OCI-LY3 (cell line): ENCODE data around the gene CSRP1.

Source experiments
- H2AFZ ChIP-seq: fragments of 200-600, 300-600 bp; shearing (Covaris generic); 2 replicates; pipeline ENCODE4 v1.6.0; 2014; ENCODE audit warnings: antibody characterized with exemption, low read depth, low read length
- H3K27ac ChIP-seq: fragments of 200-600, 300-600 bp; sonication (generic); 2 replicates; pipeline ENCODE4 v1.5.1; 2014; ENCODE audit warnings: mild to moderate bottlenecking, low read length, moderate library complexity, mixed read lengths
- H3K27me3 ChIP-seq: fragments of 200-600, 300-600 bp; sonication (generic); 2 replicates; pipeline ENCODE4 v1.6.1; 2014; ENCODE audit warnings: low read depth, low read length, mixed read lengths
- H3K36me3 ChIP-seq: fragments of 200-600, 300-600 bp; sonication (generic); replicated peaks from 2 replicates; pipeline ENCODE3; 2014; ENCODE audit warnings: low read depth, low read length, mixed read lengths
- H3K4me1 ChIP-seq: fragments of 300-600, 200-600 bp; sonication (generic); 2 replicates; pipeline ENCODE4 v1.6.1; 2014; ENCODE audit warnings: low read length, mixed read lengths
- H3K4me2 ChIP-seq: fragments of 200-600, 300-600 bp; sonication (generic); 2 replicates; pipeline ENCODE4 v1.6.1; 2014; ENCODE audit warnings: low read length, mixed read lengths
- H3K4me3 ChIP-seq: fragments of 300-600, 200-600 bp; sonication (generic); 2 replicates; pipeline ENCODE4 v1.5.1; 2014; ENCODE audit warnings: antibody characterized with exemption, mild to moderate bottlenecking, low read length, moderate library complexity
- H3K79me2 ChIP-seq: fragments of 300-600, 200-600 bp; shearing (Covaris generic); 2 replicates; pipeline ENCODE4 v1.6.1; 2014; ENCODE audit warnings: mild to moderate bottlenecking, low read length, mixed read lengths
- H3K9ac ChIP-seq: fragments of 300-600, 200-600 bp; shearing (Covaris generic); 2 replicates; pipeline ENCODE4 v1.6.0; 2014; ENCODE audit warnings: mild to moderate bottlenecking, low read length, moderate library complexity
- H3K9me3 ChIP-seq: fragments of 200-600, 300-600 bp; shearing (Covaris generic); 2 replicates; pipeline ENCODE4 v1.6.1; 2014; ENCODE audit warnings: low read length, mixed read lengths; ENCODE audit not compliant: insufficient read depth
- H4K20me1 ChIP-seq: fragments of 200-600, 300-600 bp; sonication (generic); 2 replicates; pipeline ENCODE4 v1.6.1; 2016; ENCODE audit warnings: low read length, mixed read lengths; ENCODE audit not compliant: insufficient read depth
- EZH2phosphoT487 ChIP-seq: fragments of 200-600 bp; shearing (Covaris generic); IDR thresholded peaks from 2 replicates; pipeline ENCODE4 v1.6.1; 2018; ENCODE audit warnings: antibody characterized with exemption, mixed run types, low read depth
- TF ChIP-seq, protein P1 (sequence below): fragments of 200-600, 300-600 bp; sonication (generic); IDR thresholded peaks from 2 replicates; pipeline ENCODE4 v1.5.1; 2014; ENCODE audit warnings: antibody characterized with exemption, low read length, low read depth

Gene CSRP1

DNA sequence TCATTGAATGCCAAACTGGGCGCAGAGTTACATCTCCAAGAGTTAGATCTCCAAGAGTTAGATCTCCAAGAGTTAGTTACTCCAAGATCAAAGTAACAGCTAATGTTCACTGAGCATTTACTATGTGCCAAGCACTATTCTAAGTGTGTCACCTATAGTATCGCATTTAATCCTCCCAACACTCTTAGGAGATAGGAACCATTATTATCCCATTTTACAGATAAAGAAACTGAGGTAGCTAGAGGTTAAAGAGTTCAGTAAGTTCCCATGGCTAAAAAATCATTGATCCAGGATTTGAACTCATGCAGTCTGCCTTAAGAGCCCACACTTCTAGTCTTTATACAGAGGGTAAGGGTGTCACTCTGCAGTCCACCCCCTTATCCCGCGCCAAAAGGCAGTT, 30.5 kb upstream of the CSRP1 start:
- Histone ChIP-seq H3K27ac (no peak overlapping the region), H2AFZ (no peak overlapping the region), H3K27me3 (peaks cover 28% of the 10 kb centered on the region), H4K20me1 (no peaks in the 10 kb centered on the region), H3K79me2 (no peaks in the 10 kb centered on the region), H3K4me3 (no peak overlapping the region), H3K9ac (no peak overlapping the region), H3K4me1 (peaks cover 38% of the 10 kb centered on the region), H3K36me3 (peaks cover 3% of the 10 kb centered on the region), H3K4me2 (no peak overlapping the region), H3K9me3 (no peaks in the 10 kb centered on the region)
- no peak for TF ChIP-seq EZH2phosphoT487
- TF ChIP-seq, protein P1, sequence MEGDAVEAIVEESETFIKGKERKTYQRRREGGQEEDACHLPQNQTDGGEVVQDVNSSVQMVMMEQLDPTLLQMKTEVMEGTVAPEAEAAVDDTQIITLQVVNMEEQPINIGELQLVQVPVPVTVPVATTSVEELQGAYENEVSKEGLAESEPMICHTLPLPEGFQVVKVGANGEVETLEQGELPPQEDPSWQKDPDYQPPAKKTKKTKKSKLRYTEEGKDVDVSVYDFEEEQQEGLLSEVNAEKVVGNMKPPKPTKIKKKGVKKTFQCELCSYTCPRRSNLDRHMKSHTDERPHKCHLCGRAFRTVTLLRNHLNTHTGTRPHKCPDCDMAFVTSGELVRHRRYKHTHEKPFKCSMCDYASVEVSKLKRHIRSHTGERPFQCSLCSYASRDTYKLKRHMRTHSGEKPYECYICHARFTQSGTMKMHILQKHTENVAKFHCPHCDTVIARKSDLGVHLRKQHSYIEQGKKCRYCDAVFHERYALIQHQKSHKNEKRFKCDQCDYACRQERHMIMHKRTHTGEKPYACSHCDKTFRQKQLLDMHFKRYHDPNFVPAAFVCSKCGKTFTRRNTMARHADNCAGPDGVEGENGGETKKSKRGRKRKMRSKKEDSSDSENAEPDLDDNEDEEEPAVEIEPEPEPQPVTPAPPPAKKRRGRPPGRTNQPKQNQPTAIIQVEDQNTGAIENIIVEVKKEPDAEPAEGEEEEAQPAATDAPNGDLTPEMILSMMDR, result no peak

DNA sequence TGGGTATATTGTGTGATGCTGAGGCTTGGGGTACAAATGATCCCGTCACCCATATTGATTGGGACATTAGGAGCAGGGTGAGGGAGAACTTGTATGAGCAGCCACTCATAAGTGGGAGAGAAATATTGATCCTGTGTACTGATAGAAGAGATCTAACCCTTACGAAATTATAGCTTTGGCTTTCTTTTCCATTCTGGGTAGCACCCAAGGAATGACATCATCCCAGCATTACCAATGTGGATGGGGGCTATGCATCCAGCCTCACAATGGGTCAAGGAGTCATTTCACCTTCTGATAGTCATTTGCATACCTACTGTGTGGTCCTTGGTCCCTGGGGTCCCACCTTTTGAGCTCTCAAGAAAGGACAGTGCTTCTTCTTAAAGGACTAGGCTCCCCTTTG, 30.1 kb upstream of the CSRP1 start:
- Histone ChIP-seq H3K4me1 (peaks cover 34% of the 10 kb centered on the region), H3K9ac (no peak overlapping the region), H3K36me3 (peaks cover 3% of the 10 kb centered on the region), H3K27ac (no peak overlapping the region), H3K79me2 (no peaks in the 10 kb centered on the region), H3K9me3 (no peaks in the 10 kb centered on the region), H3K4me3 (no peak overlapping the region), H4K20me1 (no peaks in the 10 kb centered on the region), H3K4me2 (no peak overlapping the region), H3K27me3 (peaks cover 28% of the 10 kb centered on the region), H2AFZ (no peak overlapping the region)
- TF ChIP-seq, protein P1, result no peak
- TF ChIP-seq EZH2phosphoT487, result no peak

DNA sequence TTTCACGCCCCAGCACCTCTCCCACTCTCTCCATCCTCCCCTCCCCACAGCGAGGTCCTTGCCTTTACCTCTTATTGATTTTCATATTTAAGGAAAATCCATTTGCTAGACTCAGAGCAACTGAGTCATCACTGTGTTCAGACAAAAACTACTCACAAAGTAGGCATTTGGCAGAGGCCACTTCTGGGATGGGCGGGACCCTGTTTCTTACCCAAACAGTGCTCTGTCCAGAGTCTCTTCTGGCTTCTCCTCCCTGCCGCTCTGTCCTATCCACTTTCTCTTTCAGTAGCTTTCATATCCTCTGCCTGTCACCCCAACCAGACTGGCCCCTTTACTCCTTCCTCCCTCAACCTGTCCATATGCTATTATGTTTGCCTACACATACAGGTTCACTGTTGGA, 29.6 kb upstream of the CSRP1 start:
- Histone ChIP-seq H3K9me3 (no peaks in the 10 kb centered on the region), H3K27ac (no peak overlapping the region), H4K20me1 (no peaks in the 10 kb centered on the region), H3K4me2 (no peak overlapping the region), H3K4me1 (peaks cover 30% of the 10 kb centered on the region), H3K27me3 (peaks cover 28% of the 10 kb centered on the region), H2AFZ (no peak overlapping the region), H3K36me3 (peaks cover 3% of the 10 kb centered on the region), H3K79me2 (no peaks in the 10 kb centered on the region), H3K4me3 (no peak overlapping the region), H3K9ac (no peak overlapping the region)
- TF ChIP-seq, protein P1, result no peak
- TF ChIP-seq EZH2phosphoT487, result no peak

DNA sequence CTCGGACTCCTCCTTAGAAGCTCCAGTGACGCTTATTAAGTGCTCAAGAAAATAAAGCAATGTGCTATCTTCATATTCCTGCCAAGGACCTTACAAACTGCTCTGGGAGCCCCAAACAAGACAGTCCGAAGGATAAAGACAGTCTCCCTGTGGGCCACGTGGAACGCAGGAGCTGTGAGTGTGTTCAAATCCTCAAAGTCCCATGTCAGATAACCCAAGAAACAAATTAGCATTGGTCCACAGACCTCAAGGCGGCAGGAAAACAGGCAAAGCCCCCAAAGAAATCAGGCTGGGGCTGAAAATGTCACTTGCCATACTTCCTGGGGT, 29.0 kb upstream of the CSRP1 start:
- Histone ChIP-seq H2AFZ (peak overlapping the region; percentile 87), H3K27me3 (peaks cover 28% of the 10 kb centered on the region), H3K9me3 (no peaks in the 10 kb centered on the region), H3K9ac (no peak overlapping the region), H3K79me2 (no peaks in the 10 kb centered on the region), H3K27ac (no peak overlapping the region), H4K20me1 (no peaks in the 10 kb centered on the region), H3K4me1 (peaks cover 26% of the 10 kb centered on the region), H3K4me2 (peak overlapping the region; percentile 88), H3K36me3 (peaks cover 3% of the 10 kb centered on the region), H3K4me3 (peak overlapping the region; percentile 60; the same call in 1 of the 2 replicates)
- TF ChIP-seq, protein P1, result no peak
- no peak for TF ChIP-seq EZH2phosphoT487
